Measurements from ENCODE around the gene ZNF654. TPM values are rescaled to one million over a fixed set of nuclear protein-coding genes. Genes with fewer than 3 reads are reported as not detected.

The ZNF654 gene
- total and polyA plus RNA-seq, 2 experiments from 2014 or later, result 6.2 to 7.5 TPM

DNA sequence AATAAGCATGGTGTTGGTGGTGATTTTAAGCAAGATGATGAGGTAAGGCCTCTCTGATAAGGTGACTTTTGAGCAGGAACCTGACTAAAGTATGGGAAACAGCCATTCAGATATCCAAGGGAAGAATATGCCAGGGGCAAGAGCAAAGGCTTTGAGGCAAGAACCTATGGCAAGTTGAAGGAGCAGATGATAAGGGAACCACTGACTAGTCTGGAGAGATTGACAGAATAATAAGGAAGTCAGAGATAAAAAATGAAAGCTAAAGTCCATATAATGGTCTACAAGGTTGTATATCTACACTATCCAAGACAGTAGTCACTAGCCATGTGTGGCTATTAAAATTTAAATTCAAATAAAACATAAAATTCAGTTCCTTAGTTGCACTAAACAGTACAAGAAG is 88.2 kb downstream of the ZNF654 start:
- Histone ChIP-seq H3K79me2 (replicated peaks; ENCODE audit: insufficient read depth) (peaks cover 57% of the 10 kb centered on the region), H4K20me1 (replicated peaks; ENCODE audit: insufficient read depth) (no peaks in the 10 kb centered on the region; the same call in 1 of the 2 replicates), H3K27me3 (ENCODE audit: insufficient read depth) (no peaks in the 10 kb centered on the region), H2AFZ (no peak overlapping the region), H3F3A (replicated peaks; ENCODE audit: low read depth) (no peaks in the 10 kb centered on the region), H3K4me1 (ENCODE audit: insufficient read depth) (peaks cover 16% of the 10 kb centered on the region), H3K9me2 (ENCODE audit: insufficient read depth) (no peaks in the 10 kb centered on the region), H3K27ac (ENCODE audit: low read depth) (no peak overlapping the region), H3K36me3 (ENCODE audit: insufficient read depth) (no peaks in the 10 kb centered on the region), H3K4me3 (no peak overlapping the region), H3K4me2 (no peak overlapping the region)
- Mint-ChIP-seq H3K36me3 (ENCODE audit: low read depth) (peaks cover 3% of the 10 kb centered on the region; the same call in 2 of the 3 replicates), H3K27ac (no peak overlapping the region), H3K9me3 (no peaks in the 10 kb centered on the region), H3K27me3 (ENCODE audit: insufficient read depth, low read depth, poor library complexity) (peaks cover 10% of the 10 kb centered on the region), H3K4me3 (no peak overlapping the region; the same call in 2 of the 3 replicates), H3K4me1 (peaks cover 26% of the 10 kb centered on the region)
- ATAC-seq (no peak), DNase-seq (ENCODE audit: low spot score) (no peak)
- TF ChIP-seq STAT1 (IDR thresholded peaks at IDR 0.05; ENCODE audit: unreplicated experiment), result no peak
- TF ChIP-seq CREB1 (CRISPR knock-in tag; IDR thresholded peaks at IDR 0.05; ENCODE audit: low read depth), result no peak
- TF ChIP-seq ZNF114 (CRISPR knock-in tag; IDR thresholded peaks at IDR 0.05), result no peak
- no peak for TF ChIP-seq ETS1 (IDR thresholded peaks at IDR 0.05)
- no peak for TF ChIP-seq JUNB (IDR thresholded peaks at IDR 0.05; ENCODE audit: unreplicated experiment)
- TF ChIP-seq CTCF (conservative IDR thresholded peaks at IDR 0.05; ENCODE audit: low read depth in 2 of 2), result no peak
- no peak for TF ChIP-seq REST (IDR thresholded peaks at IDR 0.05; ENCODE audit: unreplicated experiment)
- TF ChIP-seq ZNF331 (CRISPR knock-in tag; IDR thresholded peaks at IDR 0.05; ENCODE audit: low read depth), result no peak
- no peak for TF ChIP-seq ZNF462 (CRISPR knock-in tag; IDR thresholded peaks at IDR 0.05)
- TF ChIP-seq EZH2phosphoT487 (IDR thresholded peaks at IDR 0.05; ENCODE audit: unreplicated experiment), result no peak
- no peak for TF ChIP-seq EZH2 (IDR thresholded peaks at IDR 0.05; ENCODE audit: low read depth, unreplicated experiment)
- TF ChIP-seq NANOG (IDR thresholded peaks at IDR 0.05; ENCODE audit: borderline replicate concordance), result no peak
- no peak for TF ChIP-seq POLR2AphosphoS5 (IDR thresholded peaks at IDR 0.05; ENCODE audit: low read depth)
